HG03442 (cell line): ENCODE measurements around the gene CPB2.

Source experiments
- ATAC-seq: cut with Tn5 transposase; IDR thresholded peaks from one replicate; pipeline ENCODE4 v1.9.1; 2021; ENCODE audit warnings: mild to moderate bottlenecking, moderate library complexity; ENCODE audit not compliant: unreplicated experiment

CPB2 gene

GRCh38 chr13:46052319-46053161 is 52.3 kb downstream of the CPB2 start, which contains the start of gene ZC3H13:
TSS of gene ZC3H13 (minus strand) at chr13:46052746. CDS start at chr13:46045507, 7,239 bp downstream.
- peak; percentile 99 for ATAC-seq

- no peak for ATAC-seq
These were observed 52.9 kb downstream of the CPB2 start for GRCh38 chr13:46051968-46052318.

GRCh38 chr13:46050771-46051170 is 54.1 kb downstream of the CPB2 start:
- ATAC-seq = no peak

- ATAC-seq = no peak
These were observed 59.4 kb downstream of the CPB2 start for GRCh38 chr13:46045424-46045823.

- no peak for ATAC-seq
These were observed 61.2 kb downstream of the CPB2 start for GRCh38 chr13:46043647-46044046.

GRCh38 chr13:46041419-46041839 is 63.4 kb downstream of the CPB2 start:
- ATAC-seq = no peak

- no peak for ATAC-seq
These were observed 64.1 kb downstream of the CPB2 start for GRCh38 chr13:46040763-46041162.

GRCh38 chr13:46039411-46040182 is 65.2 kb downstream of the CPB2 start:
- ATAC-seq = no peak

GRCh38 chr13:46038296-46038695 is 66.5 kb downstream of the CPB2 start:
- ATAC-seq = no peak

GRCh38 chr13:46035066-46035465 is 69.8 kb downstream of the CPB2 start:
- no peak for ATAC-seq

- no peak for ATAC-seq
These were observed 72.5 kb downstream of the CPB2 start for GRCh38 chr13:46032341-46032740.

- no peak for ATAC-seq
These were observed 73.1 kb downstream of the CPB2 start for GRCh38 chr13:46031581-46032263.

GRCh38 chr13:46025157-46025556 is 79.7 kb downstream of the CPB2 start:
- no peak for ATAC-seq

- ATAC-seq = no peak
These were observed 82.4 kb downstream of the CPB2 start for GRCh38 chr13:46022481-46022880.

GRCh38 chr13:46016216-46016615 is 88.6 kb downstream of the CPB2 start:
- no peak for ATAC-seq

GRCh38 chr13:46015366-46015765 is 89.5 kb downstream of the CPB2 start:
- no peak for ATAC-seq

GRCh38 chr13:46012404-46012803 is 92.4 kb downstream of the CPB2 start:
- ATAC-seq = no peak

- ATAC-seq = no peak
These were observed 94.7 kb downstream of the CPB2 start for GRCh38 chr13:46010148-46010547.

GRCh38 chr13:46008631-46009030 is 96.2 kb downstream of the CPB2 start:
- no peak for ATAC-seq

GRCh38 chr13:46006688-46007452 is 98.0 kb downstream of the CPB2 start:
- ATAC-seq = no peak

GRCh38 chr13:46004491-46004890 is 100.3 kb downstream of the CPB2 start:
- no peak for ATAC-seq
